Measurements from ENCODE around the gene HDAC3. TPM values are rescaled to one million over a fixed set of nuclear protein-coding genes. Genes with fewer than 3 reads are reported as not detected.

The HDAC3 gene
- total RNA-seq, 1 experiment from 2014 or later = 96.3 TPM

DNA sequence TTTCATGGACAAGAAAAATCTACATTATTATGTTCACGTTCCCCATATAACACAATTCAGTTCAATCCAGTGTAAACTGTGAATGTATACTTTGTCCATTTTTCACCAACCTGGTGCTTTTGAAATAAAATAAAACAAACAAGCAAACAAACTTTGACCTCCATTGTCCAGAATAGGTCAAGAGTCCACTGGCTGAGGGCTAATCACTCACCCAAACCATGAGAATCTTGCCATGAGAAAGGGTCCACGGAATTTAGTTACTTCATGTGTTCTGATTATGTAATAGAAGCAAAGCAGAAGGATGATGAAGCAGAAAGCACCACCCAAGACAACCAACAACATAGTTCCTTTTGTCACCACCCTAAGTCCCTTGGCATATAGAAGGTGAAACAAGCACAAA, 46.5 kb downstream of the HDAC3 start:
- intact Hi-C loops (cut with micrococcal nuclease; ENCODE audit: unreplicated experiment) = no loop called here
- no peak overlapping the region for H3K4me3 Mint-ChIP-seq (ENCODE audit: low read depth, unreplicated experiment)
- no peaks in the 10 kb centered on the region for H3K27me3 Mint-ChIP-seq (ENCODE audit: unreplicated experiment)
- DNase-seq = no peak
- TF ChIP-seq, protein P1, sequence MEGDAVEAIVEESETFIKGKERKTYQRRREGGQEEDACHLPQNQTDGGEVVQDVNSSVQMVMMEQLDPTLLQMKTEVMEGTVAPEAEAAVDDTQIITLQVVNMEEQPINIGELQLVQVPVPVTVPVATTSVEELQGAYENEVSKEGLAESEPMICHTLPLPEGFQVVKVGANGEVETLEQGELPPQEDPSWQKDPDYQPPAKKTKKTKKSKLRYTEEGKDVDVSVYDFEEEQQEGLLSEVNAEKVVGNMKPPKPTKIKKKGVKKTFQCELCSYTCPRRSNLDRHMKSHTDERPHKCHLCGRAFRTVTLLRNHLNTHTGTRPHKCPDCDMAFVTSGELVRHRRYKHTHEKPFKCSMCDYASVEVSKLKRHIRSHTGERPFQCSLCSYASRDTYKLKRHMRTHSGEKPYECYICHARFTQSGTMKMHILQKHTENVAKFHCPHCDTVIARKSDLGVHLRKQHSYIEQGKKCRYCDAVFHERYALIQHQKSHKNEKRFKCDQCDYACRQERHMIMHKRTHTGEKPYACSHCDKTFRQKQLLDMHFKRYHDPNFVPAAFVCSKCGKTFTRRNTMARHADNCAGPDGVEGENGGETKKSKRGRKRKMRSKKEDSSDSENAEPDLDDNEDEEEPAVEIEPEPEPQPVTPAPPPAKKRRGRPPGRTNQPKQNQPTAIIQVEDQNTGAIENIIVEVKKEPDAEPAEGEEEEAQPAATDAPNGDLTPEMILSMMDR (IDR thresholded peaks at IDR 0.05; ENCODE audit: unreplicated experiment) = no peak
- H3K36me3 Mint-ChIP-seq (ENCODE audit: insufficient read depth, unreplicated experiment) = peaks cover 27% of the 10 kb centered on the region
- no peaks in the 10 kb centered on the region for H3K9me3 Mint-ChIP-seq (ENCODE audit: low read depth, unreplicated experiment)
- H3K27ac Mint-ChIP-seq (ENCODE audit: unreplicated experiment) = no peak overlapping the region
- no TSS peak for BruUV-seq (replicated peaks)
- CTCF ChIA-PET = interaction anchor here (0.7 kb wide), 1 partner anchor 28 kb away, joined by 3 read pairs; no protein-coding TSS in a partner anchor
- peaks cover 20% of the 10 kb centered on the region for H3K4me1 Mint-ChIP-seq (ENCODE audit: low read depth, unreplicated experiment)

DNA sequence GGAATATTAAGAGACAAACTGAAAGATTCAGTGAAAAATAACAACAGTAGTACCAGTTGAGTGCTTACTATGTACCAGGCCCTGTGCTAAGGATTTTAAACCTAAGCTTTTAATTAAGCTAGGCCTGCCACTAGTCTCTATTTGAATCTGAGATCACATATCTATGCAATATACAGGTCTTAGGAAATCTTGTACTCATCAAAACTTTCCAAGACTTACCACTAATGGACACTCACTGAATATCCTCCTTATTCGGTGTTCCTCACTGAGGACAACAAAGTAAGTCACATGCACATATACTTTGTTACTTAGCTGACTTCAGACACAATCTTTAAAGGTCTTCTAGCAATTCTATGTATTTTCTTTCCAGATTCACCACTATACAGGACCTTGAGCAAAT, 50.4 kb downstream of the HDAC3 start:
- H3K27ac Mint-ChIP-seq (ENCODE audit: unreplicated experiment) = no peak overlapping the region
- H3K27me3 Mint-ChIP-seq (ENCODE audit: unreplicated experiment) = no peaks in the 10 kb centered on the region
- TF ChIP-seq, protein P1 (IDR thresholded peaks at IDR 0.05; ENCODE audit: unreplicated experiment) = no peak
- DNase-seq = no peak
- intact Hi-C loops (cut with micrococcal nuclease; ENCODE audit: unreplicated experiment) = no loop called here
- peaks cover 10% of the 10 kb centered on the region for H3K4me1 Mint-ChIP-seq (ENCODE audit: low read depth, unreplicated experiment)
- H3K9me3 Mint-ChIP-seq (ENCODE audit: low read depth, unreplicated experiment) = no peaks in the 10 kb centered on the region
- no TSS peak for BruUV-seq (replicated peaks)
- no peak overlapping the region for H3K4me3 Mint-ChIP-seq (ENCODE audit: low read depth, unreplicated experiment)
- peaks cover 46% of the 10 kb centered on the region for H3K36me3 Mint-ChIP-seq (ENCODE audit: insufficient read depth, unreplicated experiment)
- CTCF ChIA-PET = no interaction called here

DNA sequence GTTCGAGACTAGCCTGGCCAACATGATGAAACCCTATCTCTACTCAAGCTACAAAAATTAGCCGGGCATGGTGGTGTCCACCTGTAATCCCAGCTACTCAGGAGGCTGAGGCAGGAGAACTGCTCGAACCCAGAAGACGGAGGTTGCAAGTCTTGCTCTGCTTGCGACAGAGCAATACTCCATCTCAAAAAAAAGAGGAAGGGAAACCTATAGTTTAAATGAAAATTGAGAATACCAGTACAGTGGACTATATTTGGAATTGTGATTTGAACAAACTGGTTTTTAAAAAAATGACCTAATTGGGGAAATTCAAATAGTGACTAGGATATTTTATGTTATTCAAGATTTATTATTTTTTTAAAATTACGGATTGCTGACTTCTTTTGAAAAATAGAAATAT, 51.1 kb downstream of the HDAC3 start:
- peaks cover 41% of the 10 kb centered on the region for H3K36me3 Mint-ChIP-seq (ENCODE audit: insufficient read depth, unreplicated experiment)
- intact Hi-C loops (cut with micrococcal nuclease; ENCODE audit: unreplicated experiment) = no loop called here

DNA sequence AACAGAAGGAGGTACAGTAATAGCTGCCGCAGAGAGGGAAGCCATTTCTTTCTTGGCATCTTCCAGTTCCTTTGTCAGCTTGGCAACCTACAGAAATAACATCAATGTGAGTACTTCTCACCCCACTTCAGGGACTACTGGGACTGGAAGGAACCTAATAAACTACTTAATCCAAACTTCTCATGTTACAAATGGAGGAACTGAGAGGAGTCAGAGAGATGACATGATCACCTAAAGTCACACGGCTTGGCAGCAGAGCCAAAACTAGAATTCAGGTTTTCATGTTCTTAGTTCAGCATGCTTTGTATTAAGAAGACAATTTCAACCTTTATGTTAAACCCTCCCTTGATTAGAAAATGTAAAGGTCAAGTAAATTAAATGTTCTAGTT, 62.5 kb downstream of the HDAC3 start:
- CTCF ChIA-PET = no interaction called here
- Mint-ChIP-seq H3K36me3 (ENCODE audit: insufficient read depth, unreplicated experiment) (peaks cover 36% of the 10 kb centered on the region), H3K9me3 (ENCODE audit: low read depth, unreplicated experiment) (no peaks in the 10 kb centered on the region), H3K4me3 (ENCODE audit: low read depth, unreplicated experiment) (no peak overlapping the region), H3K27ac (ENCODE audit: unreplicated experiment) (no peak overlapping the region), H3K4me1 (ENCODE audit: low read depth, unreplicated experiment) (no peaks in the 10 kb centered on the region), H3K27me3 (ENCODE audit: unreplicated experiment) (no peaks in the 10 kb centered on the region)
- no TSS peak for BruUV-seq (replicated peaks)
- TF ChIP-seq, protein P1 (IDR thresholded peaks at IDR 0.05; ENCODE audit: unreplicated experiment) = no peak
- intact Hi-C loops (cut with micrococcal nuclease; ENCODE audit: unreplicated experiment) = no loop called here
- DNase-seq = no peak

More for the DNA sequence above, 51.1 kb downstream of the HDAC3 start:
- TF ChIP-seq, protein P1 (IDR thresholded peaks at IDR 0.05; ENCODE audit: unreplicated experiment) = no peak
- Mint-ChIP-seq H3K4me3 (ENCODE audit: low read depth, unreplicated experiment) (no peak overlapping the region), H3K27me3 (ENCODE audit: unreplicated experiment) (no peaks in the 10 kb centered on the region), H3K4me1 (ENCODE audit: low read depth, unreplicated experiment) (peaks cover 3% of the 10 kb centered on the region), H3K9me3 (ENCODE audit: low read depth, unreplicated experiment) (no peaks in the 10 kb centered on the region), H3K27ac (ENCODE audit: unreplicated experiment) (no peak overlapping the region)
- DNase-seq = no peak
- CTCF ChIA-PET = no interaction called here
- no TSS peak for BruUV-seq (replicated peaks)
